MM.1S (cell line): ENCODE measurements around the gene ADARB1.

Experiments
- DNase-seq: peaks from one replicate; pipeline ENCODE4 v3.0.0-alpha.2; 2015
- H2AFZ ChIP-seq: fragments of 300-600 bp; sonication (generic); 2 replicates; pipeline ENCODE4 v1.6.0; 2016; ENCODE audit warnings: antibody characterized with exemption, low read length
- H3F3A ChIP-seq: fragments of 300-600 bp; sonication (generic); 2 replicates; pipeline ENCODE4 v1.6.1; 2016; ENCODE audit warnings: mild to moderate bottlenecking, antibody characterized with exemption, low read length, moderate library complexity, mixed read lengths; ENCODE audit not compliant: insufficient read depth
- H3K27ac ChIP-seq: fragments of 300-600 bp; sonication (generic); 2 replicates; pipeline ENCODE4 v1.5.1; 2016; ENCODE audit warnings: mild to moderate bottlenecking, low read length
- H3K27me3 ChIP-seq: fragments of 300-600 bp; sonication (generic); replicated peaks from 2 replicates; pipeline ENCODE4 v1.6.0; 2016; ENCODE audit warnings: low read length; ENCODE audit not compliant: insufficient read depth
- H3K36me3 ChIP-seq: fragments of 300-600 bp; sonication (generic); replicated peaks from 2 replicates; pipeline ENCODE4 v1.6.1; 2016; ENCODE audit warnings: mild to moderate bottlenecking, low read length, mixed read lengths; ENCODE audit not compliant: insufficient read depth
- H3K4me1 ChIP-seq: fragments of 300-600 bp; sonication (generic); 2 replicates; pipeline ENCODE4 v1.6.1; 2016; ENCODE audit warnings: low read length, mixed read lengths
- H3K4me2 ChIP-seq: fragments of 300-600 bp; sonication (generic); 2 replicates; pipeline ENCODE4 v1.6.0; 2016; ENCODE audit warnings: low read depth, low read length
- H3K4me3 ChIP-seq: fragments of 300-600 bp; sonication (generic); 2 replicates; pipeline ENCODE4 v1.5.1; 2016; ENCODE audit warnings: low read length, mixed read lengths
- H3K79me2 ChIP-seq: fragments of 300-600 bp; sonication (generic); 2 replicates; pipeline ENCODE4 v1.6.1; 2016; ENCODE audit warnings: mixed run types, low read length, mixed read lengths
- H3K9ac ChIP-seq: fragments of 300-600 bp; sonication (generic); 2 replicates; pipeline ENCODE4 v1.6.1; 2016; ENCODE audit warnings: low read length, mixed read lengths
- H3K9me2 ChIP-seq: fragments of 300-600 bp; sonication (generic); replicated peaks from 2 replicates; pipeline ENCODE4 v1.6.1; 2016; ENCODE audit warnings: mild to moderate bottlenecking, low read length, mixed read lengths; ENCODE audit not compliant: insufficient read depth
- H3K9me3 ChIP-seq: fragments of 300-600 bp; sonication (generic); replicated peaks from 2 replicates; pipeline ENCODE4 v1.6.1; 2016; ENCODE audit warnings: mild to moderate bottlenecking, low read length, mixed read lengths; ENCODE audit not compliant: insufficient read depth
- H4K20me1 ChIP-seq: fragments of 300-600 bp; sonication (generic); 2 replicates; pipeline ENCODE4 v1.6.1; 2016; ENCODE audit warnings: mild to moderate bottlenecking, low read length, moderate library complexity, mixed read lengths; ENCODE audit not compliant: insufficient read depth
- CTCF ChIP-seq: fragments of 300-600 bp; sonication (generic); IDR thresholded peaks from 2 replicates; pipeline ENCODE4 v1.5.1; 2016; ENCODE audit warnings: antibody characterized with exemption, low read length, mixed read lengths
- EZH2 ChIP-seq: fragments of 300-600 bp; sonication (generic); optimal IDR thresholded peaks from 2 replicates; pipeline ENCODE3; 2017; ENCODE audit warnings: low read depth, mild to moderate bottlenecking, antibody characterized with exemption, low read length, mixed read lengths
- EZH2phosphoT487 ChIP-seq: fragments of 300-600 bp; sonication (generic); IDR thresholded peaks from 2 replicates; pipeline ENCODE4 v1.6.1; 2018; ENCODE audit warnings: antibody characterized with exemption, low read length

ADARB1 gene

GRCh38 chr21:45090966-45091365 lies 16.6 kb downstream of the ADARB1 start:
- Histone ChIP-seq H3K9me3 (no peaks in the 10 kb centered on the region), H3K79me2 (no peaks in the 10 kb centered on the region), H3K27me3 (peaks cover 100% of the 10 kb centered on the region), H2AFZ (no peak overlapping the region), H4K20me1 (no peaks in the 10 kb centered on the region), H3K9me2 (no peaks in the 10 kb centered on the region), H3K9ac (no peak overlapping the region), H3K4me1 (no peaks in the 10 kb centered on the region), H3F3A (no peaks in the 10 kb centered on the region), H3K36me3 (no peaks in the 10 kb centered on the region), H3K4me3 (no peak overlapping the region), H3K27ac (no peak overlapping the region), H3K4me2 (no peak overlapping the region)
- TF ChIP-seq EZH2phosphoT487: no peak
- no peak for TF ChIP-seq EZH2
- TF ChIP-seq CTCF: no peak
- DNase-seq: no peak

DNA sequence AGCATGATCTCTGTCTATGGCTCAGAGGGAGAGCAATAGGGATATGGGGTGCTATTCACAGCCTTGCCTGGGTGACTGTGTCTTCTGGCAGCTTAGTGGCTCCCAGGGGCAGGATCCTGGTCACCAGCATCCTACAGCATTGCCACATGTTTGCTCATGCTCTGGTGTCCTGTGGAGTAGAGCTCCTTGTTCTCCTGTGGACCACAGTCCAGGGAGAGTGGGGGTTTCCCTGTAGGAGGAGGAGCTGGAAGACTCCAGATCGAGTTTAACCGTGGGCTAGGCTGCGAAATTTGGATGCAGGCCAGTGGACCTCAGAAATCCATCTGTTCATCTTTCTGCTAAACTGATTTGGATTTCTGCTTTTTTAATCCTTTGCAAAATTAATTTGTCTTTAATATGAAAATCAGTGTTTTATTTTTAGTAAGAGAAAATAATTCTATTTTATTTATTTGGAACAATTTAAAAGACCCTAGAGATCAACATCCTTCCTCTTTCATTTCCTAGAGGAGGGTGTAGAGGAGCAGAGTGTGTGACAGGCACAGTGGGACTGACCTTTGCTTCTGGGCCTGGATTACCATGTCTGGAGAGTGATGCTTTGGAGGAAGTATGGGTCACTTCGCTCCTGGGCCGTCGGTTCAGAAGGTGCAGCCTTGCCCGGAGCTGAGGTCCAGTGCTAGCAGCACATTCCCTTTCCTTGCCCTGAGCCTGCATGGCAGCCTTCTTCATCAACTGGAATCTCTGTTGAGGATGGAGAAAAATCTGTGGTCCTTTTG lies 17.4 kb downstream of the ADARB1 start:
- H3K36me3 ChIP-seq: no peaks in the 10 kb centered on the region
- no peak overlapping the region for H3K4me3 ChIP-seq
- H3K79me2 ChIP-seq: no peaks in the 10 kb centered on the region
- H3K9me2 ChIP-seq: no peaks in the 10 kb centered on the region
- H3F3A ChIP-seq: no peaks in the 10 kb centered on the region
- H3K9me3 ChIP-seq: no peaks in the 10 kb centered on the region
- no peak overlapping the region for H3K9ac ChIP-seq
- no peaks in the 10 kb centered on the region for H3K4me1 ChIP-seq
- DNase-seq: no peak
- H4K20me1 ChIP-seq: no peaks in the 10 kb centered on the region
- H3K27ac ChIP-seq: no peak overlapping the region
- H3K27me3 ChIP-seq: peaks cover 100% of the 10 kb centered on the region
- no peak overlapping the region for H2AFZ ChIP-seq
- no peak for TF ChIP-seq EZH2
- no peak overlapping the region for H3K4me2 ChIP-seq

- Histone ChIP-seq H3K27me3 (peaks cover 100% of the 10 kb centered on the region), H3K4me3 (no peak overlapping the region), H3K9me2 (no peaks in the 10 kb centered on the region), H3F3A (no peaks in the 10 kb centered on the region), H3K79me2 (no peaks in the 10 kb centered on the region), H4K20me1 (no peaks in the 10 kb centered on the region), H3K36me3 (no peaks in the 10 kb centered on the region), H3K4me1 (no peaks in the 10 kb centered on the region), H3K9ac (no peak overlapping the region), H3K4me2 (no peak overlapping the region), H3K27ac (no peak overlapping the region), H2AFZ (no peak overlapping the region), H3K9me3 (no peaks in the 10 kb centered on the region)
- no peak for TF ChIP-seq CTCF
- 0 out of 2 replicates have a peak, but pooled peaks have one; percentile 36 for TF ChIP-seq EZH2phosphoT487
- no peak for DNase-seq
These were observed 18.7 kb downstream of the ADARB1 start for GRCh38 chr21:45093035-45093532.

GRCh38 chr21:45094412-45094811 lies 20.0 kb downstream of the ADARB1 start:
- Histone ChIP-seq H3K79me2 (no peaks in the 10 kb centered on the region), H3K36me3 (no peaks in the 10 kb centered on the region), H3K4me3 (no peak overlapping the region), H2AFZ (no peak overlapping the region), H3K9ac (no peak overlapping the region), H3K4me2 (no peak overlapping the region), H3K27me3 (peaks cover 100% of the 10 kb centered on the region), H3K9me3 (no peaks in the 10 kb centered on the region), H3K27ac (no peak overlapping the region), H4K20me1 (no peaks in the 10 kb centered on the region), H3K4me1 (no peaks in the 10 kb centered on the region), H3F3A (no peaks in the 10 kb centered on the region), H3K9me2 (no peaks in the 10 kb centered on the region)
- no peak for DNase-seq
- no peak for TF ChIP-seq CTCF
- TF ChIP-seq EZH2: no peak
- no peak for TF ChIP-seq EZH2phosphoT487
